Osteoblast (primary cell): Measurements from ENCODE around the gene RGS17. TPM values are rescaled to one million over a fixed set of nuclear protein-coding genes. Genes with fewer than 3 reads are reported as not detected.
A peak's percentile ranks its signal among the peaks of the same experiment; 100 is the strongest.

ENCODE experiments used
- DNase-seq: peaks from one replicate; pipeline ENCODE4 v3.0.0; 2011; ENCODE audit warnings: low spot score, mixed read lengths; ENCODE audit not compliant: insufficient read length; ENCODE audit errors: missing footprints
- H2AFZ ChIP-seq: 2 replicates; pipeline ENCODE4 v1.6.0; 2011; ENCODE audit warnings: mild to moderate bottlenecking, low read length
- H3K27ac ChIP-seq: 2 replicates; pipeline ENCODE4 v1.5.1; 2011; ENCODE audit warnings: mild to moderate bottlenecking, low read depth, low read length, moderate library complexity
- H3K27me3 ChIP-seq: 2 replicates; pipeline ENCODE4 v1.6.0; 2012; ENCODE audit warnings: mild to moderate bottlenecking, control low read depth, inconsistent platforms, low read length, moderate library complexity; ENCODE audit not compliant: insufficient read depth
- H3K36me3 ChIP-seq: 2 replicates; pipeline ENCODE4 v1.5.1; 2011; ENCODE audit warnings: mild to moderate bottlenecking, low read length, control low read depth, moderate library complexity; ENCODE audit not compliant: insufficient read depth
- H3K4me1 ChIP-seq: 2 replicates; pipeline ENCODE4 v1.5.1; 2011; ENCODE audit warnings: mild to moderate bottlenecking, low read length, control low read depth, moderate library complexity; ENCODE audit not compliant: insufficient read depth
- H3K4me2 ChIP-seq: 2 replicates; pipeline ENCODE4 v1.6.0; 2011; ENCODE audit warnings: mild to moderate bottlenecking, low read length; ENCODE audit not compliant: insufficient read depth
- H3K4me3 ChIP-seq: fragments of 200-600 bp; sonication (generic); 3 replicates; pipeline ENCODE4 v1.5.1; 2012; ENCODE audit warnings: mild to moderate bottlenecking, low read length, inconsistent platforms; ENCODE audit not compliant: insufficient read depth
- H3K79me2 ChIP-seq: 2 replicates; pipeline ENCODE4 v1.6.0; 2012; ENCODE audit warnings: mild to moderate bottlenecking, low read length, control low read depth, inconsistent platforms; ENCODE audit not compliant: insufficient read depth
- H3K9me3 ChIP-seq: 2 replicates; pipeline ENCODE4 v1.5.1; 2011; ENCODE audit warnings: low read depth, low read length, control low read depth
- H4K20me1 ChIP-seq: 2 replicates; pipeline ENCODE4 v1.6.0; 2012; ENCODE audit warnings: mild to moderate bottlenecking, low read length, control low read depth; ENCODE audit not compliant: insufficient read depth
- total RNA-seq: library from RNA; depleted of rRNA; stranded (reverse); fragments of >200 nt; gene quantifications from 2 replicates; pipeline ENCODE4 v1.2.3, GENCODE V29; 2012
- TF ChIP-seq, protein P1 (sequence below): IDR thresholded peaks from 2 replicates; pipeline ENCODE4 v1.5.1; 2011; ENCODE audit warnings: mild to moderate bottlenecking, low read depth, low read length, moderate library complexity; ENCODE audit errors: extremely low read depth

Gene RGS17
- total RNA-seq, 1 donor, result 1.4 TPM

- H3K4me3 ChIP-seq, result no peak overlapping the region
- H4K20me1 ChIP-seq, result peaks cover 5% of the 10 kb centered on the region
- peaks cover 30% of the 10 kb centered on the region for H3K4me1 ChIP-seq
- H3K4me2 ChIP-seq, result no peak overlapping the region
- no peaks in the 10 kb centered on the region for H3K9me3 ChIP-seq
- TF ChIP-seq, protein P1, sequence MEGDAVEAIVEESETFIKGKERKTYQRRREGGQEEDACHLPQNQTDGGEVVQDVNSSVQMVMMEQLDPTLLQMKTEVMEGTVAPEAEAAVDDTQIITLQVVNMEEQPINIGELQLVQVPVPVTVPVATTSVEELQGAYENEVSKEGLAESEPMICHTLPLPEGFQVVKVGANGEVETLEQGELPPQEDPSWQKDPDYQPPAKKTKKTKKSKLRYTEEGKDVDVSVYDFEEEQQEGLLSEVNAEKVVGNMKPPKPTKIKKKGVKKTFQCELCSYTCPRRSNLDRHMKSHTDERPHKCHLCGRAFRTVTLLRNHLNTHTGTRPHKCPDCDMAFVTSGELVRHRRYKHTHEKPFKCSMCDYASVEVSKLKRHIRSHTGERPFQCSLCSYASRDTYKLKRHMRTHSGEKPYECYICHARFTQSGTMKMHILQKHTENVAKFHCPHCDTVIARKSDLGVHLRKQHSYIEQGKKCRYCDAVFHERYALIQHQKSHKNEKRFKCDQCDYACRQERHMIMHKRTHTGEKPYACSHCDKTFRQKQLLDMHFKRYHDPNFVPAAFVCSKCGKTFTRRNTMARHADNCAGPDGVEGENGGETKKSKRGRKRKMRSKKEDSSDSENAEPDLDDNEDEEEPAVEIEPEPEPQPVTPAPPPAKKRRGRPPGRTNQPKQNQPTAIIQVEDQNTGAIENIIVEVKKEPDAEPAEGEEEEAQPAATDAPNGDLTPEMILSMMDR, result no peak
- H3K27ac ChIP-seq, result peak overlapping the region; percentile 45
- no peaks in the 10 kb centered on the region for H3K27me3 ChIP-seq
- no peak overlapping the region for H2AFZ ChIP-seq
- no peak for DNase-seq
- H3K36me3 ChIP-seq, result peaks cover 24% of the 10 kb centered on the region
- H3K79me2 ChIP-seq, result peaks cover 99% of the 10 kb centered on the region
These were observed 153.5 kb downstream of the RGS17 start for GRCh38 chr6:152977556-152977955.

- H4K20me1 ChIP-seq, result no peaks in the 10 kb centered on the region
- no peak overlapping the region for H3K4me3 ChIP-seq
- peaks cover 30% of the 10 kb centered on the region for H3K4me1 ChIP-seq
- H3K79me2 ChIP-seq, result peaks cover 93% of the 10 kb centered on the region
- H3K27me3 ChIP-seq, result no peaks in the 10 kb centered on the region
- TF ChIP-seq, protein P1, result no peak
- H3K36me3 ChIP-seq, result peaks cover 32% of the 10 kb centered on the region
- DNase-seq, result no peak
- H3K9me3 ChIP-seq, result no peaks in the 10 kb centered on the region
- no peak overlapping the region for H2AFZ ChIP-seq
- H3K27ac ChIP-seq, result no peak overlapping the region
- H3K4me2 ChIP-seq, result no peak overlapping the region
These were observed 154.3 kb downstream of the RGS17 start for GRCh38 chr6:152976749-152977148.

- Histone ChIP-seq H2AFZ (no peak overlapping the region), H3K27me3 (no peaks in the 10 kb centered on the region), H3K79me2 (peaks cover 80% of the 10 kb centered on the region), H3K36me3 (peaks cover 46% of the 10 kb centered on the region), H3K4me1 (peaks cover 21% of the 10 kb centered on the region), H3K4me2 (peak overlapping the region; percentile 1), H3K4me3 (no peak overlapping the region), H3K27ac (no peak overlapping the region), H4K20me1 (no peaks in the 10 kb centered on the region), H3K9me3 (no peaks in the 10 kb centered on the region)
- DNase-seq, result no peak
- TF ChIP-seq, protein P1, result no peak
These were observed 155.7 kb downstream of the RGS17 start for GRCh38 chr6:152975204-152975915.

DNA sequence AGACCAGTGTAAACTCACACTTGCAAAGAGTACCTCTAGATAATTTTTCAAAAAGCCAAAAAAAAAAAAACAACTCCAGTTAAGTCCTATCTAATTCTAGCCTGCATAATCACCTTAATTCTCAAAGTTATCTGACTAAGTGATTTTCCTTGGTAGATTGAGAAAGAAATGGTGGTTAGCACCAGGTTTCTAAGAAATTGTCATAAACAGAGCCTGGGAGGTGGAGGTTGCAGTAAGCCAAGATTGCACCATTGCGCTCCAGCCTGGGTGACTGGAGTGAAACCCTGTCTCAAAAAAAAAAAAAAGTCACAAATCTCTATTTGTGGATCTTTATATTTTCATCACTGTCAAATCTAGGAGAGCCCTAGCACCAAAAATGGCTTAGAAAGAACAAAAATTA lies 157.2 kb downstream of the RGS17 start:
- Histone ChIP-seq H3K9me3 (no peaks in the 10 kb centered on the region), H3K4me2 (no peak overlapping the region), H3K27ac (no peak overlapping the region), H3K4me3 (no peak overlapping the region), H3K27me3 (no peaks in the 10 kb centered on the region), H3K36me3 (peaks cover 55% of the 10 kb centered on the region), H2AFZ (no peak overlapping the region), H4K20me1 (no peaks in the 10 kb centered on the region), H3K4me1 (peaks cover 11% of the 10 kb centered on the region), H3K79me2 (peaks cover 65% of the 10 kb centered on the region)
- TF ChIP-seq, protein P1, result no peak
- no peak for DNase-seq
